HepG2 (cell line): ENCODE measurements around the gene ALKBH4.
"Not testable (repeated sequence)": the region's sequence is repeated elsewhere in the genome, so short reads cannot be mapped to it uniquely, and the experiment has no call there.

ENCODE experiments used
- ESRRA ChIP-seq: sonication (generic); formaldehyde crosslinking; IDR thresholded peaks from 2 replicates; pipeline ENCODE4 v1.5.1; 2020; ENCODE audit warnings: mild to moderate bottlenecking, low read depth, missing genetic modification reagents
- KDM1A ChIP-seq: IDR thresholded peaks from 2 replicates; pipeline ENCODE4 v1.6.1; 2016; ENCODE audit warnings: missing compliant biosample characterization
- SMC3 ChIP-seq: IDR thresholded peaks from 2 replicates; pipeline ENCODE4 v1.6.1; 2011; ENCODE audit warnings: low read length, improper control_type of control experiment
- SUZ12 ChIP-seq: fragments of 150-350 bp; IDR thresholded peaks from 2 replicates; pipeline ENCODE4 v1.6.1; 2014; ENCODE audit warnings: low read depth, low read length
- TGIF2 ChIP-seq: IDR thresholded peaks from 2 replicates; pipeline ENCODE4 v1.6.1; 2016; ENCODE audit warnings: control low read depth, missing compliant biosample characterization
- THAP8 ChIP-seq: sonication (generic); formaldehyde crosslinking; IDR thresholded peaks from 2 replicates; pipeline ENCODE4 v1.5.1; 2020; ENCODE audit warnings: missing genetic modification reagents, mild to moderate bottlenecking, borderline replicate concordance
- TRIM24 ChIP-seq: sonication (generic); formaldehyde crosslinking; IDR thresholded peaks from 2 replicates; pipeline ENCODE4 v1.8.0; 2022; ENCODE audit warnings: mild to moderate bottlenecking, missing genetic modification reagents
- ZBTB37 ChIP-seq: sonication (generic); formaldehyde crosslinking; IDR thresholded peaks from 2 replicates; pipeline ENCODE4 v1.4.0; 2020; ENCODE audit warnings: mild to moderate bottlenecking, missing genetic modification reagents
- ZNF136 ChIP-seq: sonication (generic); formaldehyde crosslinking; IDR thresholded peaks from 2 replicates; pipeline ENCODE4 v1.8.1; 2022; ENCODE audit warnings: low read depth, mild to moderate bottlenecking, moderate library complexity, missing genetic modification reagents
- ZNF543 ChIP-seq: sonication (generic); formaldehyde crosslinking; IDR thresholded peaks from 2 replicates; pipeline ENCODE4 v1.4.0; 2020; ENCODE audit warnings: mild to moderate bottlenecking, missing genetic modification reagents
- ZNF780A ChIP-seq: sonication (generic); formaldehyde crosslinking; IDR thresholded peaks from 2 replicates; pipeline ENCODE4 v1.8.0; 2022; ENCODE audit warnings: mild to moderate bottlenecking, missing genetic modification reagents, moderate library complexity
- ZSCAN29 ChIP-seq: sonication (generic); formaldehyde crosslinking; conservative IDR thresholded peaks from 2 replicates; pipeline ENCODE4 v1.4.0; 2020; ENCODE audit warnings: mild to moderate bottlenecking, missing genetic modification reagents
- TF ChIP-seq, protein P1 (sequence below): sonication (generic); formaldehyde crosslinking; IDR thresholded peaks from 2 replicates; pipeline ENCODE4 v1.5.0; 2020; ENCODE audit warnings: mild to moderate bottlenecking, missing genetic modification reagents, moderate library complexity
- TF ChIP-seq, protein P2 (sequence below): sonication (generic); formaldehyde crosslinking; conservative IDR thresholded peaks from 2 replicates; pipeline ENCODE4 v1.4.0; 2020; ENCODE audit warnings: missing genetic modification reagents

- TF ChIP-seq SMC3; ZNF780A; ZNF136 (CRISPR knock-in tag); ESRRA (CRISPR knock-in tag); TRIM24 (CRISPR knock-in tag); ZNF543; ZBTB37 (CRISPR knock-in tag); ZSCAN29 (CRISPR knock-in tag); KDM1A; SUZ12; THAP8; TGIF2 (CRISPR knock-in tag): not testable (repeated sequence)
- TF ChIP-seq, protein P1, sequence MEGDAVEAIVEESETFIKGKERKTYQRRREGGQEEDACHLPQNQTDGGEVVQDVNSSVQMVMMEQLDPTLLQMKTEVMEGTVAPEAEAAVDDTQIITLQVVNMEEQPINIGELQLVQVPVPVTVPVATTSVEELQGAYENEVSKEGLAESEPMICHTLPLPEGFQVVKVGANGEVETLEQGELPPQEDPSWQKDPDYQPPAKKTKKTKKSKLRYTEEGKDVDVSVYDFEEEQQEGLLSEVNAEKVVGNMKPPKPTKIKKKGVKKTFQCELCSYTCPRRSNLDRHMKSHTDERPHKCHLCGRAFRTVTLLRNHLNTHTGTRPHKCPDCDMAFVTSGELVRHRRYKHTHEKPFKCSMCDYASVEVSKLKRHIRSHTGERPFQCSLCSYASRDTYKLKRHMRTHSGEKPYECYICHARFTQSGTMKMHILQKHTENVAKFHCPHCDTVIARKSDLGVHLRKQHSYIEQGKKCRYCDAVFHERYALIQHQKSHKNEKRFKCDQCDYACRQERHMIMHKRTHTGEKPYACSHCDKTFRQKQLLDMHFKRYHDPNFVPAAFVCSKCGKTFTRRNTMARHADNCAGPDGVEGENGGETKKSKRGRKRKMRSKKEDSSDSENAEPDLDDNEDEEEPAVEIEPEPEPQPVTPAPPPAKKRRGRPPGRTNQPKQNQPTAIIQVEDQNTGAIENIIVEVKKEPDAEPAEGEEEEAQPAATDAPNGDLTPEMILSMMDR (CRISPR knock-in tag), result not testable (repeated sequence)
- TF ChIP-seq, protein P2, sequence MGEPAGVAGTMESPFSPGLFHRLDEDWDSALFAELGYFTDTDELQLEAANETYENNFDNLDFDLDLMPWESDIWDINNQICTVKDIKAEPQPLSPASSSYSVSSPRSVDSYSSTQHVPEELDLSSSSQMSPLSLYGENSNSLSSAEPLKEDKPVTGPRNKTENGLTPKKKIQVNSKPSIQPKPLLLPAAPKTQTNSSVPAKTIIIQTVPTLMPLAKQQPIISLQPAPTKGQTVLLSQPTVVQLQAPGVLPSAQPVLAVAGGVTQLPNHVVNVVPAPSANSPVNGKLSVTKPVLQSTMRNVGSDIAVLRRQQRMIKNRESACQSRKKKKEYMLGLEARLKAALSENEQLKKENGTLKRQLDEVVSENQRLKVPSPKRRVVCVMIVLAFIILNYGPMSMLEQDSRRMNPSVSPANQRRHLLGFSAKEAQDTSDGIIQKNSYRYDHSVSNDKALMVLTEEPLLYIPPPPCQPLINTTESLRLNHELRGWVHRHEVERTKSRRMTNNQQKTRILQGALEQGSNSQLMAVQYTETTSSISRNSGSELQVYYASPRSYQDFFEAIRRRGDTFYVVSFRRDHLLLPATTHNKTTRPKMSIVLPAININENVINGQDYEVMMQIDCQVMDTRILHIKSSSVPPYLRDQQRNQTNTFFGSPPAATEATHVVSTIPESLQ, result not testable (repeated sequence)
Measured at GRCh38 chr7:102454932-102455331, 9.7 kb downstream of the ALKBH4 start.
